Activated gamma-delta T cell treated with anti-CD3 and anti-CD28 coated beads, Interleukin-2, amount 50 U/mL, for 16 hours (primary cell): ENCODE data around the gene CYGB.
"Not testable (repeated sequence)": the region's sequence is repeated elsewhere in the genome, so short reads cannot be mapped to it uniquely, and the experiment has no call there.

Experiments
- DNase-seq: peaks from one replicate; pipeline ENCODE4 v3.0.0-alpha.2; 2020; ENCODE audit warnings: low read depth

CYGB gene

DNA sequence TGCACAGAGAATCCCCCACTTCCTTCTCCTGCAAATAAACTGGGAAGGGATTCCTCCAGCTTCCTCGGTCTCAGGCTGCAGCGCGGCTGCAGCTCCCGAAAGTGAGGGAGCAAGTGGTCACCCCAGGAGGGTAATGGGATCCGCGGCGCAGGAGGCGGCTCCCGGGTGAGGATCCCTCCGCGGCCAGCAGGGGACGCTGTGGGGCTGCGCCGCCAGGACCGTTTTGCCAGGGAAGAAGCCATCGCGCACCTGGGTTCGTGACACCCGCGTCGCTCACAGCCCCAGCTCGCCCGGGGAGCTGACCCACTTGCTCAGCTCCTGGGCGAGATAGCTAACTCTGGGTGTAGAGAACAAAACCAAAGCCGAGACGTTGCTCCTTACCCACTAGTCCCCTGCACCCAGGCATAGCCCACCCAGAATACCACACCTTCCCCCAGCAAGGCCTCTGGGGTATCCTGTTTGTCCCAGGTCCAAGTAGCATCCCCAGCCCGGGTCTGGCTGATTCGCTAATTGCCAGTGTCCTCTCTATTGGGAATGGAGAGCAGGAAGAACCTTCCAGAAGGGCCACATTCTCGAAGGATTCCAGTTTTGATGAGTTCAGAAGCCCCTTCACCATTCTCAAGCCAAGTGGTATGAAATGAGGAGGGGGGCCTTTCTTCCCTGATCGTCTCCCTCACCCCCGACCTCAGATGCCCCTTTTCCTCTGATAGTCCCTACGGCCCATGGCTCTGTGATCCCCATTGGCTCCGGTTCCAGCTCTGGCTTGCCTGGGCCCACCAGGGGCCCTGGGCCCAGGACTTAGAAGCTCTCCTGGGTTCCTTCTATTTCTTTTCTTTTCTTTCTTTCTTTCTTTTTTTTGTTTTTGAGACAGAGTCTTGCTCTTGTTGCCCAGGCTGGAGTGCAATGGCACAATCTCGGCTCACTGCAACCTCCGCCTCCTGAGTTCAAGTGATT is 14.1 kb downstream of the CYGB start:
- peak; percentile 70 for DNase-seq

DNA sequence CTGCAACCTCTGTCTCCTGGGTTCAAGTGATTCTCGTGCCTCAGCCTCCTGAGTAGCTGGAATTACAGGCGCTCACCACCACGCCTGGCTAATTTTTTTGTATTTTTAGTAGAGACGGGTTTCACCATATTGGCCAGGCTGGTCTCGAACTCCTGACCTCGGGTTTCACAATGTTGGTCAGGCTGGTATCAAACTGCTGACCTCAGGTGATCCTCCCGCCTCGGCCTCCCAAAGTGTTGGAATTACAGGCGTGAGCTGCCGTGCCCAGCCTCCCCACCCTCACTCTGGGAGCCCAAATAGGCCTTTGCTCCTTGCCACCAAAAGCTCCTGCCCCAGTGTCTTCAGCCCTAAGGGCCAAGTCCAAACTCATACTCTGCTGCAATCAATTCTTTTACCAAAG is 15.8 kb downstream of the CYGB start:
- not testable (repeated sequence) for DNase-seq

DNA sequence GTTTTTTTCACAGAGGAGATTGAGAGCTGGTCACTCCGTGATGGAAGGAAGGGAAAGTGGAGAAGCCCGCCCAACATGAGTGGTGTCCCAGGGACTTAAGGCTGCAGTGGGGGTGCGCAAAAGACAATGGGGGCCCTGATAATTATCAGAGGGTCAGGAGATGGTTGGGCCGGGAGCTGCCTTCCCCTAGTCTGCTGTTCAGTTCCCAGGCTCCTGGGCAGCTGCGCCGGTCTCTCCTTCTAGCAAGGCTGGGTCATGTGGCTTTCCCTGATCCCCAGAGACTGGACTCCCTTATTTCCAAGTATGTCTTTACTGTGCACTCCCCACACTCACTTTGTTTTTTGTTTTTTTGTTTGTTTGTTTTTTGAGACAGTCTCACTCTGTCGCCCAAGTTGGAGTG is 16.2 kb downstream of the CYGB start:
- DNase-seq = no peak

GRCh38 chr17:76519048-76519966 is 18.2 kb downstream of the CYGB start:
- DNase-seq = no peak

- DNase-seq = no peak
These were observed 19.9 kb downstream of the CYGB start for GRCh38 chr17:76517638-76518038.

DNA sequence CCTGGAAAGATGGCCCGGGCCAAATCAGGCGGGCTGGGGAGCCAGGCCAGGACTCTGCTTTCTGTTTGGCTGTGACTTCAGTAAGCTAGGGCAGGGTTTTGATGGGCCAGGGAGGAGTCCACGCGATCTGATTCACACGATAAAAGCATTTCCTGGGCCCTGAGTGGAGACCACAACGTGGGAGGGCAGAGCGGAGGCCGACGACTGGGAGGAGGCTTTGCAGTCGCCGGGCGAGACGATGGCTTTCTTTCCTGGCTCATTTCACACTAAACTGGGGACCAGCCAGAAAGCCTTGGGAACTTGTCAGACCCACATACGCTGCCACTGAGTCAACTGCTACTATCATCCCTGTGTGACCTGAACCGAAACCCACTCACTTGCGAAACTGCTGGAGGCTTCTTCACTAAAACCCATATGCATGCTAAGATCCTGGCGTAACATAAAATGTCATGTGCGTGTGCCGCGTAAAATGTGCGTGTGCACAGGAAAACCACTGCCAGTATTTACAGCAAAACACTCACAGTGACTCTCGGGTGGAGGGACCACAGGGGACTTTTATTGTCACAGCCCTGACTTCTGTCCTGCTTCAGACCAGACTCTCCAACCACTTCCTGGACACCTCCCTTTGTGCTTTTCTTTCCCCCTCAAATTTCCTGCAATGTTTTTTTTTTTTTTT is 22.1 kb downstream of the CYGB start:
- DNase-seq = peak; percentile 77

DNA sequence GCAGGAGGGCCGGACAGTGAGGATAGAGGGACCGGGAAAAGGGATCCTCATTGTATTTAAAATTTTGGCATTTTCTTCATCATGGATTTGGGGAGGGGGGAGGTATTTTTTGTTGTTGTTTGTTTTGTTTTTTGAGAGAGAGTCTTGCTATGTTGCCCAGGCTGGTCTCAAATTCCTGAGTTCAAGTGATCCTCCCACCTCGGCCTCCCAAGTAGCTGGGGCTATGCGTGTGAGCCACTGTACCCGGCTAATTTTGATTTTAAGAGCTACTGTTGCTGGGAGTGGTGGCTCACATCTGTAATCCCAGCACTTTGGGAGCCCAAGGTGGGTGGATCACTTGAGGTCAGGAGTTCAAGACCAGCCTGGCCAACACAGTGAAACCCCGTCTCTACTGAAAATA is 23.2 kb downstream of the CYGB start:
- not testable (repeated sequence) for DNase-seq

- no peak for DNase-seq
These were observed 24.2 kb downstream of the CYGB start for GRCh38 chr17:76513306-76513692.

- DNase-seq = no peak
These were observed 24.9 kb downstream of the CYGB start for GRCh38 chr17:76512366-76513305.

DNA sequence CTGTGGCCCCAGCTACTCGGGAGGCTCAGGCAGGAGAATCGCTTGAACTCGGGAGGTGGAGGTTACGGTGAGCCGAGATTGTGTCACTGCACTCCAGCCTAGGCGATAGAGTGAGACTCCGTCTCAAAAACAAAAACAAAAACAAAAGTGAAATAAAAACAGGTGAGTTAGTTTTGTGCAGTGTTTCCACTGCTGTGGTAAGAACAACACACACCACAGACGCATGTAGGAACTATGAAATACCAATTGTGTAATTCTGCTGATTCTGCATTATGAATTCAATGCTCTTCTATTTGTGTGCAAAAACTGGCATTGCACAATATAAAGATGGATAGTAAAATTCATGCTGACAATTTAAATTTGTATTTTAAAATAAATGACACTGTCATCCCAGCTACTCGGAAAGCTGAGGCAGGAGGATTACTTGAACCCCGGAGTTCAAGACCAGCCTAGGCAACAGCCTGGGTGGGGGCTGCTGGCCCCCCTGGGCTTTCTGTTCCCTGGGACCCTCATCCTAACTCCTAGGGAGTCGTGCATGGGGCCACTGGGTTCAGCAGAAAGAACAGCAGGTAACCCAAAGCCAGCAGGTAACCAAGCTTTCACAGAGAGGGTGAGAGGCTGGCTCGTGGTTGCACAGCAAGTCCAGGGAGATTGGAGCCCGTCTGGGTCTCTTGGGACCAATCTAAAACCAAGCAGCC is 25.7 kb downstream of the CYGB start:
- no peak for DNase-seq

DNA sequence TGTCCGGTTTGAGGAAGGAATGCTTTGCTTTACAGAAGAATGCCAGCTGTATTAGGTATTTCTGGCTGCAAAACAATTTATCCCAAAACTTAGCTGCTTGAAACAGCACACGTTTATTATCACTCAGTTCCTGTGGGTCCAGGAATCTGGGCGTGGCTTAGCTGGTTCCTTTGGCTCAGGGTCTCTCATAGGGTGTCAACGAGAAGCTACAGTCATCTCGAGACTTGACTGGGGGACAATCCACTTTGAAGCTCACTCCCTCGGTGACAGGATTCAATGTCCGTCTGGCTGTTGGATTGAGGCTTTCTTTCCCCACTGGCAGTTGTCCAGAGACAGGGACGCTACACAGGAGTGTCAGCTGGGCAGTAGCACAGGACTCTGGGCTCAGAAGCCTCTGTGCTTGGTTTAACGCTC is 26.7 kb downstream of the CYGB start:
- DNase-seq = no peak

- DNase-seq = not testable (repeated sequence)
These were observed 28.9 kb downstream of the CYGB start for GRCh38 chr17:76508472-76509063.

DNA sequence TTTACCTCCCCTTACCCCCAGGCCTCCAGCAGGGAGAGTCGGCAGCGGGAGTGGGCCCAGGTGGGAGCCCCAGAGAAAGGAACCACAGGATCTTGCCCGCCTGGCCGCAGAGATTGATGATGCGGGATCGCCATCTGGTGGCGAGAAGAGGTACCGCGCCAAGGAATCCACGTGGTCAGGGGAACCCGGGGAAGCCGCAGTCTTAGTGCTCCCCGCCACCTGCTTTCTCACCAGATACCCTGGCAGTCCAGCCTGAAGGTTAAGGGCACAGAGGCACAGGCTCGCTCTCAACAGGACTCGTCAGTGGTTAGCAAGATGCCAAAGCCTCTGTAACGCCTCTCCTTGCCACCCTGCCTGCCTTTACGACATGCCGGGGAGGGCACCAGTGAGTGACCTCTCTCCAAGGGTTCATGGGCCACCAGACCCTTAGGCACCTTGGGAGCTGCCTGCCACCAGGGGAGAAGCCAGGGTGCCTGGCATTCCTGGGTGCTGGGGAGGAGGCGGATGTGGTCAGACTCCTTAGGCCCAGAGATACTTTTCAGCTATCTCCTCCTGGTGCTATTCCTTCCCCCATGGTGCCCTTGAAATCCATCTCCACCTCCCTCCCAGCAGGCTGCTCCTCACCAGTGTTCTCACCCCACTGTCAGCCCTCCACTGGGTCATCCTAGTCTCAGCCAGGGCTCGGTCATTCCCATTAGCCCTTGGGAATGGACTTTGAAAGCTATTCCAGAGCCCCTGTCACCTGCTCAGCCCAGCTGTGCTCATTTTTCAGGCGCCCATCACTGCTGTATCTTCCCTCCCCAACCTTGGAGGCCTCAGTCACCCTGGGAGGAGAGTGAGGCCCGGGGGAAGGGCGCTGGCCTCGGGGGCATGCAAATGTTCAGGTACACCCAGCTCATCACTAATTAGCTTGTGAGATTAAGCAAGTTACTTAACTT is 30.8 kb downstream of the CYGB start:
- DNase-seq = peak; percentile 85

DNA sequence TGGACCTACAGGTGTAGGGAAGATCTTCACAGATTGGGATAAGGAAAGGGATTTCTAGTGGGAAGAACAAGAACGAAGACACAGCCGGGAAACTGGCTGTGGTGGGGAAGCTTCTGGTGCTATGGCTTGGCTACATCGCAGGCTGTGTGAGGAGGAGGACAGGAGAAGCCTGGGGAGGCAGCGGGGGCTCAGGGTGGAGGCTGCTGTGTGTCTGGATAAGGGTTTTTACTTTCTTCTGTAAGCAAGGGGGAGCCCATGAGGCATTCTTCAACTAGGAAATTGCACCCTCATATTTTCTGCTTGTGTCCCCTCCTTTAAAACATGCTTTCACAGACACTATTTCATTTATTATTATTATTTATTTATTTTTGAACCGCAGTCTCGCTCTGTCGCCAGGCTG is 33.4 kb downstream of the CYGB start:
- no peak for DNase-seq

- DNase-seq = no peak
These were observed 34.9 kb downstream of the CYGB start for GRCh38 chr17:76502341-76503211.

DNA sequence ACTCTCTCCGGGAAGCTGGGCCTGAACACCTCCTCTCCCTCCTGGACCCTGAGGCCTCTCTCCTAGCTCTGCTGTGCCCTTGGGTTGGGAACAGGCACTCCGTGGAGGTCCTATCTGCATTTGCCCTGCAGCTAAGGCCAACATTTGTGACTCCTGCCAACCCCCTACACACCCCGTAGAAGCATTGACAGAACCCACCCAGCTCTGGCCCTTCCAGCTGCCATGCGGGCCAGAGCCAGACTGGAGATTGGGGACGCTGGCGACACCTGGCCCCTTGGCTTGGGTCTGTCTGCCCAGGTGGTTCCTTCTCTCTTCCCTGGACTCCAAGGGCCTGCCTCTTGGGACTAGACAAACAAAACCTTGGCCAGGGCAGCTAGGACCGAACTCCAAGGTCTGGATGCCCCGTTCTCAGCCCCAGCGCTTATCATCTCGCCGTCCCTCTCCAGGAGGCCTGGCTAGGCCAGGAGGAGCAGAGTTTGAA is 35.6 kb downstream of the CYGB start:
- no peak for DNase-seq

DNA sequence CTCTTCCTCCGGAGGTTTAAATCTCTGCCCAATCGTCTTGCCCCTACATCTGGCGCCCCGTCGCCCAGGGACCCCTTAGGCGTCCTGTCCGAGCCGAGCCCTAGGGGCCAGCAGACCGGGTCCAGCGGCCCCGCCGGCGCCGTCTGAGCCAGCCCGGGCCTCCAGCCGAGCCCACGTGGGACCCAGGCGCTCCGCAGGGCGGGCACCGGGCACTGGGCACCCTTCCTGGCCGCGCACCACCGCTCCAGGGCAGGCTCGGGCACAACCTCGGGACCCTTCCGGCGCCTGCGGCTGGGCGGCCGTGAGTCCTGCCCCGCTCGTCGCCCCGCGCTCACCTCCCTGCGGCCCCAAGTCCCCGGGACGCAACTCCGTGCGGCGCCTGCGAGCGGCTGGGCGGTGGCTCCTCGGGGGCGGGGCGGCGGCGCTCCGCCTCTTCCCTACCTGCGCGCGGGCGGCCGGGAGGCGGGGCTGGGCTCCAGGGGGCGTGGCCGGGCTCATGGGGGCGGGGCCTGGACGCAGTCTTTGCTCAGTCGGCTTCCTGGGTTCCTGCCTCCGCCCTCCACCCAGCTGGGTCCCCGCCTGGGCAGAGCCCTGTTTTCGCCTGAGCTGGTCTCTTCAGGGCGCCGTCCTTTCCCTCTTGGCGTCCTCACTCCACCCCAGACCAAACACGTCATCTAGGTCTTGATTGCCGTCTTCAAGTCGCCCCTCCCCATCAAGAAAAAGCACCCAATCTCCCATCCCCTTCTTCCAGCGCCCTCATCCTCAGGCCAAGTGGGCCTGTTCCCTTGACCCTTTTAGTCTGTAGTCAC is 36.3 kb downstream of the CYGB start, which contains the start of gene RHBDF2:
TSS of gene RHBDF2 (minus strand) at position 406 of the 809 bp plus-strand sequence. CDS start 19,899 bp downstream, outside the sequence.
- peak; percentile 95 for DNase-seq
